ENCODE data around the gene SPOCK3. TPM values are rescaled to one million over a fixed set of nuclear protein-coding genes. Genes with fewer than 3 reads are reported as not detected.

SPOCK3 gene
- total and polyA plus RNA-seq, 2 donors (not counting 3 experiments of a cell fraction or from before 2014, with no cell fraction given), result 0.10 TPM; not detected in 1

DNA sequence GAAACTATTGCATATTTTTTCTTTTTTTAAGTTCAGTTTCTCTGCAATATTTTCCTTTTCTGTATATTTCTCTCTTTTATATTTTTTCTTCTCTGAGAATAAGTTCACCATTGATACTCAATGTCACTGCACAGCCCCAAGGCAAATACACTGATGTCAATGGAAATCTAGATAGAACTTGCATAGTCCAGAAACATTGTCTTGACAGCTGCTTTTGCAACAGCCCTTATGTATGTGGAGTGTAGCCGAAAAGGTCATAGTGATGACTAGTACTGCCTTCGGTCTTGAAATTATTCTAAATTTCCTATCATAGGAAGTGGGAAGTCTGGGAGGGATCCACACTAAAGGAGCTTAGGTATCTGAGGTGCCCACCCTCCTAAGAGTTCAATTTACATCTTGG is 150.0 kb downstream of the SPOCK3 start:
- TF ChIP-seq FOS (IDR thresholded peaks at IDR 0.05; ENCODE audit: borderline replicate concordance, insufficient read depth, low read length) (no peak), POLR2AphosphoS5 (IDR thresholded peaks at IDR 0.05; ENCODE audit: insufficient read depth, low read depth, low read length) (no peak)
- no TSS peak for BruUV-seq (replicated peaks)
- no peak overlapping the region for H3K9ac ChIP-seq (replicated peaks; ENCODE audit: extremely low read depth, insufficient read depth, low read length)
- no peak overlapping the region for H3K4me3 ChIP-seq (replicated peaks in 1 of 3; ENCODE audit: insufficient read depth in 1 of 3, low read depth in 1 of 3, low read length in 3 of 3)
- FAIRE-seq (no peak), DNase-seq (ENCODE audit: low read depth, low spot score) (no peak)
- dilution Hi-C loops (cut with MboI; ENCODE audit: extremely low pct_ligation_motif_present, low sequenced_read_pairs), result no loop called here
- no peaks in the 10 kb centered on the region for H3K9me3 ChIP-seq (replicated peaks; ENCODE audit: control insufficient read depth, insufficient read depth, low read length)
- no peak overlapping the region for H3K27ac ChIP-seq (ENCODE audit: insufficient read depth, low read depth, low read length)
- H4K20me1 ChIP-seq (replicated peaks; ENCODE audit: control insufficient read depth, extremely low read depth, insufficient read depth, low read length), result no peaks in the 10 kb centered on the region
- H3K79me2 ChIP-seq (ENCODE audit: control insufficient read depth, insufficient read depth, low read length), result no peaks in the 10 kb centered on the region
- no peaks in the 10 kb centered on the region for H3K36me3 ChIP-seq (ENCODE audit: control insufficient read depth in 2 of 2, extremely low read depth in 1 of 2, insufficient read depth in 2 of 2, low read length in 2 of 2)
- H3K4me2 ChIP-seq (ENCODE audit: insufficient read depth, low read length), result no peak overlapping the region
- CTCF ChIA-PET, result no interaction called here
- H3K9me1 ChIP-seq (replicated peaks; ENCODE audit: control insufficient read depth, extremely low read depth, insufficient read depth, low read length), result no peaks in the 10 kb centered on the region
- intact Hi-C loops (cut with micrococcal nuclease), result no loop called here
- no peaks in the 10 kb centered on the region for H3K27me3 ChIP-seq (ENCODE audit: control insufficient read depth in 2 of 2, insufficient read depth in 2 of 2, low read length in 2 of 2)
- H3K4me1 ChIP-seq (ENCODE audit: control insufficient read depth, extremely low read depth, insufficient read depth, low read length), result no peaks in the 10 kb centered on the region
- POLR2A ChIA-PET, result no interaction called here
- H2AFZ ChIP-seq (ENCODE audit: low read depth, low read length), result no peak overlapping the region

- Histone ChIP-seq H3K9me1 (replicated peaks; ENCODE audit: control insufficient read depth, extremely low read depth, insufficient read depth, low read length) (no peaks in the 10 kb centered on the region), H3K9me3 (replicated peaks; ENCODE audit: control insufficient read depth, insufficient read depth, low read length) (no peaks in the 10 kb centered on the region), H3K79me2 (ENCODE audit: control insufficient read depth, insufficient read depth, low read length) (no peaks in the 10 kb centered on the region), H3K36me3 (ENCODE audit: control insufficient read depth in 2 of 2, extremely low read depth in 1 of 2, insufficient read depth in 2 of 2, low read length in 2 of 2) (no peaks in the 10 kb centered on the region), H4K20me1 (replicated peaks; ENCODE audit: control insufficient read depth, extremely low read depth, insufficient read depth, low read length) (no peaks in the 10 kb centered on the region), H3K27ac (ENCODE audit: insufficient read depth, low read depth, low read length) (no peak overlapping the region), H3K4me1 (ENCODE audit: control insufficient read depth, extremely low read depth, insufficient read depth, low read length) (no peaks in the 10 kb centered on the region), H3K9ac (replicated peaks; ENCODE audit: extremely low read depth, insufficient read depth, low read length) (no peak overlapping the region), H3K4me3 (replicated peaks in 1 of 3; ENCODE audit: insufficient read depth in 1 of 3, low read depth in 1 of 3, low read length in 3 of 3) (no peak overlapping the region), H3K27me3 (ENCODE audit: control insufficient read depth in 2 of 2, insufficient read depth in 2 of 2, low read length in 2 of 2) (no peaks in the 10 kb centered on the region), H3K4me2 (ENCODE audit: insufficient read depth, low read length) (no peak overlapping the region), H2AFZ (ENCODE audit: low read depth, low read length) (no peak overlapping the region)
- TF ChIP-seq GATA2 (IDR thresholded peaks at IDR 0.05; ENCODE audit: insufficient read depth, insufficient read length, low read depth, low read length), result no peak
- TF ChIP-seq EZH2 (IDR thresholded peaks at IDR 0.05; ENCODE audit: borderline replicate concordance, low read depth, low read length, severe bottlenecking), result no peak
- no peak for TF ChIP-seq CTCF (IDR thresholded peaks at IDR 0.05; ENCODE audit: extremely low read depth in 1 of 2, insufficient read depth in 1 of 2, low read depth in 1 of 2, low read length in 2 of 2)
- TF ChIP-seq JUN (IDR thresholded peaks at IDR 0.05; ENCODE audit: borderline replicate concordance, insufficient read depth, insufficient read length, low read depth), result no peak
- no peak for TF ChIP-seq POLR2A (IDR thresholded peaks at IDR 0.05; ENCODE audit: low read depth, low read length)
- no peak for TF ChIP-seq FOS (IDR thresholded peaks at IDR 0.05; ENCODE audit: borderline replicate concordance, insufficient read depth, low read length)
- TF ChIP-seq MYC (IDR thresholded peaks at IDR 0.05; ENCODE audit: low read depth, low read length), result no peak
- no peak for TF ChIP-seq POLR2AphosphoS5 (IDR thresholded peaks at IDR 0.05; ENCODE audit: insufficient read depth, low read depth, low read length)
- TF ChIP-seq, protein P1, sequence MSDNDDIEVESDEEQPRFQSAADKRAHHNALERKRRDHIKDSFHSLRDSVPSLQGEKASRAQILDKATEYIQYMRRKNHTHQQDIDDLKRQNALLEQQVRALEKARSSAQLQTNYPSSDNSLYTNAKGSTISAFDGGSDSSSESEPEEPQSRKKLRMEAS (IDR thresholded peaks at IDR 0.05; ENCODE audit: insufficient read depth, insufficient read length), result no peak
- ChIA-PET POLR2A (no interaction called here), CTCF (no interaction called here)
- intact Hi-C loops (cut with micrococcal nuclease) (no loop called here), dilution Hi-C loops (cut with MboI; ENCODE audit: extremely low pct_ligation_motif_present, low sequenced_read_pairs) (no loop called here)
- DNase-seq (ENCODE audit: low read depth, low spot score), result no peak
- BruUV-seq (replicated peaks), result no TSS peak
- FAIRE-seq, result no peak
These were observed 154.5 kb downstream of the SPOCK3 start for GRCh38 chr4:167079762-167080161.
